ENCODE results near the gene NCKAP5. TPM values are rescaled to one million over a fixed set of nuclear protein-coding genes. Genes with fewer than 3 reads are reported as not detected.

NCKAP5 gene
- total and polyA plus RNA-seq, 9 of the 15 experiments (the other 6 are each of a cell fraction or from before 2014, with no cell fraction given) = not detected

DNA sequence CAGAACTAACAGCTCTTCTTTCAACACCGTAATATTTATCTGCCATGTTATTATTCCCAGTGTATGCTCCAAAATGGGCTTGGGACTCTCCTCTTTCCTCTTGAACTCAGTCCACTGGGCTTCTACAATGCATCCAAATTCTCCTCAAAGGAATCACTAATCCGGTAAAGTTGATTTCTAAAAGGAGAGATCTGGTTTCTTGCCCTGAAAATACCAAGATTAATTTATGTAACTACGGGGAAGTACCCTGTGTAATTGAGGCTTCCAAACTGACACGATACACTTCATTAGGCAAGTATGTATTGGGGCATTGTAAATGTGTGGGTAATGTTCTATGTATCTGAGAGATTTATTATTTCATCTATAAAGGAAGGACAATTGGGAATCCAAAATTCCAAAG, 5.7 kb downstream of the NCKAP5 start (continued):
- TF ChIP-seq CBX3 (IDR thresholded peaks at IDR 0.05; ENCODE audit: borderline replicate concordance in 1 of 2, low read length in 2 of 2) (no peak), NFXL1 (CRISPR knock-in tag; IDR thresholded peaks at IDR 0.05) (no peak), ETV1 (tag; conservative IDR thresholded peaks at IDR 0.05; ENCODE audit: low read depth) (no peak), ZBED1 (IDR thresholded peaks at IDR 0.05) (no peak), PHB2 (IDR thresholded peaks at IDR 0.05; ENCODE audit: low read depth) (no peak), ZC3H11A (IDR thresholded peaks at IDR 0.05; ENCODE audit: low read depth, low read length) (no peak)

DNA sequence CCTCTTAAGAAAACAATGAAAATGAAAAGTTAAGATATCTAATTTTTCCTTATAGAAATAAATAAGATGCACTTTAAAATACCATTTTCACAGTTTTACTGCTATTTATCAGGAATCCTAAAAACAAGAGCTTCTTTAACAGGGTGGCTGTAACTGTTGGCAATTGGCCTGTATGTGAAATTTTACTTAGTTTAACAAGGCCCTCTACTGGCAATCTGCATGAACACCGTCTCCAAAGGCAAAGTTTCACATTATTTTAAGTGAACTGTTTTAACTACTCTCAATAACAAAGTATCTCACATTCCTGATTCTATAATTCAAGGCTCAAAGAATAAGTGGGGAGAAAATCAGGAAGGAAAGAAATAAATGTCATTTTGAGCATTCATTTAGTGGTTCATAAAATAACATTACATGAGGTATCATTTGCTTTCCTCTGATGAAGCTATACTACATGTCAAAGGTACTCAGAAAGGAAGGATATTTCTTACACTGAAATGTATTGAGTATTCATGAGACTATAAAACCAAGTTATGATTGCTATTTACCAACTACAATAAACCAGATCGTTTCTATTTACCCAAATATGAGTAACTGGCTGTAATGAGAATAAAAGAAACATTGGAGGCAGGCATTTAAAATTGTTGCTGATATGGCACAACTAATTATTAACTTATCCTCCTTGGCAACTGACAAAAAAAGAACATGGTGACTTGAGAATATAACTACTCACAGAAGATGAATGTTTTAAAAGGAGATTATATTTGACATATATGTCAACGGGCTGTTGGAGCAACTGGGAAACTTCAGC, 7.0 kb downstream of the NCKAP5 start:
- Histone ChIP-seq H3K9ac (ENCODE audit: insufficient read depth in 1 of 2, low read depth in 2 of 2, low read length in 2 of 2) (no peak overlapping the region), H3K9me3 (replicated peaks; ENCODE audit: control insufficient read depth, insufficient read depth, low read depth, low read length) (no peaks in the 10 kb centered on the region), H3K79me2 (ENCODE audit: control insufficient read depth, insufficient read depth, low read length) (no peaks in the 10 kb centered on the region), H4K20me1 (replicated peaks; ENCODE audit: control insufficient read depth, insufficient read depth, low read length) (no peaks in the 10 kb centered on the region), H3K36me3 (ENCODE audit: control insufficient read depth, insufficient read depth, low read length) (no peaks in the 10 kb centered on the region), H3K4me2 (ENCODE audit: insufficient read depth, low read length) (no peak overlapping the region), H2AFZ (ENCODE audit: low read depth, low read length) (no peak overlapping the region), H3K4me3 (no peak overlapping the region), H3K27ac (ENCODE audit: extremely low read depth, low read depth, low read length) (no peak overlapping the region), H3K9me1 (ENCODE audit: control insufficient read depth, insufficient read depth, low read length) (no peaks in the 10 kb centered on the region), H3K4me1 (replicated peaks in 1 of 2; ENCODE audit: control insufficient read depth in 2 of 2, insufficient read depth in 2 of 2, low read length in 2 of 2) (no peaks in the 10 kb centered on the region), H3K27me3 (ENCODE audit: control insufficient read depth in 2 of 2, insufficient read depth in 2 of 2, low read length in 2 of 2) (no peaks in the 10 kb centered on the region)
- intact Hi-C loops (cut with micrococcal nuclease) = loop anchor here (10.0 kb wide), 1 partner anchor 284 kb away; no protein-coding TSS in a partner anchor
- no TSS peak for BruUV-seq (replicated peaks)
- DNase-seq (ENCODE audit: extremely low read depth in 1 of 4, low spot score in 3 of 4) (peak in 1 of 4 experiments; percentile 30), ATAC-seq (0 out of 3 replicates have a peak, but pooled peaks have one; percentile 34), FAIRE-seq (peak; percentile 60)
- 0% methylated on average over 3 of the region's 3 CpGs for WGBS (ENCODE audit: insufficient coverage, low coverage, missing lambda C conversion rate)
- ChIA-PET CTCF (ENCODE audit: low intra/inter-chr PET ratio) (no interaction called here), POLR2A (interaction anchor here (0.6 kb wide), 1 partner anchor 239 kb away, joined by 3 read pairs; no protein-coding TSS in a partner anchor)
- in situ Hi-C loops (cut with MboI) = no loop called here
- no peak for TF ChIP-seq SRF (CRISPR knock-in tag; IDR thresholded peaks at IDR 0.05)
- TF ChIP-seq, protein P1, sequence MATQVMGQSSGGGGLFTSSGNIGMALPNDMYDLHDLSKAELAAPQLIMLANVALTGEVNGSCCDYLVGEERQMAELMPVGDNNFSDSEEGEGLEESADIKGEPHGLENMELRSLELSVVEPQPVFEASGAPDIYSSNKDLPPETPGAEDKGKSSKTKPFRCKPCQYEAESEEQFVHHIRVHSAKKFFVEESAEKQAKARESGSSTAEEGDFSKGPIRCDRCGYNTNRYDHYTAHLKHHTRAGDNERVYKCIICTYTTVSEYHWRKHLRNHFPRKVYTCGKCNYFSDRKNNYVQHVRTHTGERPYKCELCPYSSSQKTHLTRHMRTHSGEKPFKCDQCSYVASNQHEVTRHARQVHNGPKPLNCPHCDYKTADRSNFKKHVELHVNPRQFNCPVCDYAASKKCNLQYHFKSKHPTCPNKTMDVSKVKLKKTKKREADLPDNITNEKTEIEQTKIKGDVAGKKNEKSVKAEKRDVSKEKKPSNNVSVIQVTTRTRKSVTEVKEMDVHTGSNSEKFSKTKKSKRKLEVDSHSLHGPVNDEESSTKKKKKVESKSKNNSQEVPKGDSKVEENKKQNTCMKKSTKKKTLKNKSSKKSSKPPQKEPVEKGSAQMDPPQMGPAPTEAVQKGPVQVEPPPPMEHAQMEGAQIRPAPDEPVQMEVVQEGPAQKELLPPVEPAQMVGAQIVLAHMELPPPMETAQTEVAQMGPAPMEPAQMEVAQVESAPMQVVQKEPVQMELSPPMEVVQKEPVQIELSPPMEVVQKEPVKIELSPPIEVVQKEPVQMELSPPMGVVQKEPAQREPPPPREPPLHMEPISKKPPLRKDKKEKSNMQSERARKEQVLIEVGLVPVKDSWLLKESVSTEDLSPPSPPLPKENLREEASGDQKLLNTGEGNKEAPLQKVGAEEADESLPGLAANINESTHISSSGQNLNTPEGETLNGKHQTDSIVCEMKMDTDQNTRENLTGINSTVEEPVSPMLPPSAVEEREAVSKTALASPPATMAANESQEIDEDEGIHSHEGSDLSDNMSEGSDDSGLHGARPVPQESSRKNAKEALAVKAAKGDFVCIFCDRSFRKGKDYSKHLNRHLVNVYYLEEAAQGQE (IDR thresholded peaks at IDR 0.05; ENCODE audit: borderline replicate concordance) = peak; percentile 40; the same call in 1 of the 2 replicates
- TF ChIP-seq, protein P1 (CRISPR knock-in tag; IDR thresholded peaks at IDR 0.05; ENCODE audit: low read depth) = no peak
- TF ChIP-seq, protein P2, sequence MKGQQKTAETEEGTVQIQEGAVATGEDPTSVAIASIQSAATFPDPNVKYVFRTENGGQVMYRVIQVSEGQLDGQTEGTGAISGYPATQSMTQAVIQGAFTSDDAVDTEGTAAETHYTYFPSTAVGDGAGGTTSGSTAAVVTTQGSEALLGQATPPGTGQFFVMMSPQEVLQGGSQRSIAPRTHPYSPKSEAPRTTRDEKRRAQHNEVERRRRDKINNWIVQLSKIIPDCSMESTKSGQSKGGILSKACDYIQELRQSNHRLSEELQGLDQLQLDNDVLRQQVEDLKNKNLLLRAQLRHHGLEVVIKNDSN (CRISPR knock-in tag; IDR thresholded peaks at IDR 0.05) = no peak
- TF ChIP-seq RAD21 (CRISPR knock-in tag; conservative IDR thresholded peaks at IDR 0.05 in 1 of 2, IDR thresholded peaks at IDR 0.05 in 1 of 2) = peak; percentile 37 to 53; a peak in 3 of 4 replicates

All from K562 (cell line).